ENCODE measurements around the gene PDE4D.

PDE4D gene

GRCh38 chr5:59234236-59234635, 659.3 kb downstream of the PDE4D start:
- TF ChIP-seq, protein P1, sequence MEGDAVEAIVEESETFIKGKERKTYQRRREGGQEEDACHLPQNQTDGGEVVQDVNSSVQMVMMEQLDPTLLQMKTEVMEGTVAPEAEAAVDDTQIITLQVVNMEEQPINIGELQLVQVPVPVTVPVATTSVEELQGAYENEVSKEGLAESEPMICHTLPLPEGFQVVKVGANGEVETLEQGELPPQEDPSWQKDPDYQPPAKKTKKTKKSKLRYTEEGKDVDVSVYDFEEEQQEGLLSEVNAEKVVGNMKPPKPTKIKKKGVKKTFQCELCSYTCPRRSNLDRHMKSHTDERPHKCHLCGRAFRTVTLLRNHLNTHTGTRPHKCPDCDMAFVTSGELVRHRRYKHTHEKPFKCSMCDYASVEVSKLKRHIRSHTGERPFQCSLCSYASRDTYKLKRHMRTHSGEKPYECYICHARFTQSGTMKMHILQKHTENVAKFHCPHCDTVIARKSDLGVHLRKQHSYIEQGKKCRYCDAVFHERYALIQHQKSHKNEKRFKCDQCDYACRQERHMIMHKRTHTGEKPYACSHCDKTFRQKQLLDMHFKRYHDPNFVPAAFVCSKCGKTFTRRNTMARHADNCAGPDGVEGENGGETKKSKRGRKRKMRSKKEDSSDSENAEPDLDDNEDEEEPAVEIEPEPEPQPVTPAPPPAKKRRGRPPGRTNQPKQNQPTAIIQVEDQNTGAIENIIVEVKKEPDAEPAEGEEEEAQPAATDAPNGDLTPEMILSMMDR (IDR thresholded peaks at IDR 0.05), result no peak
- Histone ChIP-seq H3K27ac (no peak overlapping the region), H3K4me3 (no peak overlapping the region)
- no peak for DNase-seq (ENCODE audit: low spot score)

GRCh38 chr5:59231221-59231931, 662.1 kb downstream of the PDE4D start:
- DNase-seq (ENCODE audit: low spot score), result no peak

DNA sequence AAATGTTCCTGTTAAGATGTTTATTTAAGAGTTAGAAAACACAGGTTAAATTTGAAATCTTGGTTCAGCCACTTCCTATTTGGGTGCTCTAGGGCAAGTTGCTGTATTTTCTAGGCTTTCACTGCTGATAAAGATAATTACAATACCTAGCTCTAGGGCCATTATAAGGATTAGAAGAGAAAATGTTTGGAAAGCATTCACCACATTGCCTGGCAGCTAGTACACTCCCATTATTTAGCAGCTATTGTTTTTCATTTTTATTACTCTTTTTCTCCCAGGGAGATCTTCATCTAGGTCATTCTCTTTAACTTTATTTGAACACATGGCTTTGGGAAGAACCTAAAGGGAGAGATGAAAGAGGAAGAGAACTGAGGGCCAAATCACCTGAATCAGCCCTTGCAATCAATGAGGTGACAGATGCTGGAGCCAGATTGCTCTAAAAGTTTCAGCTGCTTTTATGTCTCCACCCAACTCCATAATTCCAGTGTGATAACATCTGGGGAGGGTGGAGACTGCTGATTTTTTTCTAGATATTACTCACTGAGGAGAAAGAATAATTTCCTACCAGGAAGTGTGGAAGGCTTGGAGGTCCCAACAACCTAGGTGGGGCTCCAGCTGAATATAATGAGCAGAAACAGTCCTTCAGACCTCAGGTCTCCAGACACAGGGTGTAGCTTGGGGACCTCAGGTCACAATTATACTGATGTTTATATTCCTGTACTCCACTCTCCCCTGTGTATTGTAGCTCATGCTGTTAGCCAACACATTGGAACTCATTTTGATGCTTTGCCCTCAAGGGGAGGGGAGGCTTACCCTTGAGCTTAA, 670.6 kb downstream of the PDE4D start:
- TF ChIP-seq, protein P1 (IDR thresholded peaks at IDR 0.05), result no peak
- Histone ChIP-seq H3K4me3 (no peak overlapping the region), H3K27ac (no peak overlapping the region)
- DNase-seq (ENCODE audit: low spot score), result no peak

More at GRCh38 chr5:59231221-59231931, 662.1 kb downstream of the PDE4D start:
- TF ChIP-seq, protein P1 (IDR thresholded peaks at IDR 0.05), result no peak
- Histone ChIP-seq H3K27ac (no peak overlapping the region), H3K4me3 (no peak overlapping the region)

- Histone ChIP-seq H3K4me3 (no peak overlapping the region), H3K27ac (no peak overlapping the region)
- TF ChIP-seq, protein P1 (IDR thresholded peaks at IDR 0.05), result no peak
- DNase-seq (ENCODE audit: low spot score), result no peak
Observed at GRCh38 chr5:59221769-59222168, 671.8 kb downstream of the PDE4D start.

- TF ChIP-seq, protein P1 (IDR thresholded peaks at IDR 0.05), result no peak
- H3K4me3 ChIP-seq, result no peak overlapping the region
Observed at GRCh38 chr5:59218424-59219045, 675.0 kb downstream of the PDE4D start.

GRCh38 chr5:59216841-59217240, 676.7 kb downstream of the PDE4D start:
- no peak for DNase-seq (ENCODE audit: low spot score)
- H3K4me3 ChIP-seq, result no peak overlapping the region
- no peak overlapping the region for H3K27ac ChIP-seq

More at GRCh38 chr5:59218424-59219045, 675.0 kb downstream of the PDE4D start:
- H3K27ac ChIP-seq, result no peak overlapping the region
- DNase-seq (ENCODE audit: low spot score), result no peak

More at GRCh38 chr5:59216841-59217240, 676.7 kb downstream of the PDE4D start:
- TF ChIP-seq, protein P1 (IDR thresholded peaks at IDR 0.05), result no peak
